Panc1 (cell line): ENCODE measurements around the gene ITGB6. TPM values are rescaled to one million over a fixed set of nuclear protein-coding genes. Genes with fewer than 3 reads are reported as not detected.
A peak's percentile ranks its signal among the peaks of the same experiment; 100 is the strongest.

Source experiments
- ATAC-seq: fragments of 200-7000 bp; cut with Tn5 transposase; 2 replicates; pipeline ENCODE4 v1.9.1; 2020; ENCODE audit warnings: mild to moderate bottlenecking, moderate library complexity
- BruUV-seq: library from RNA; stranded (reverse); fragments of 400-500 nt; replicated peaks from 2 replicates; lab custom pipeline; 2021; lab: Mats Ljungman, UMichigan
- CTCF ChIA-PET: fragments of 300-600 bp; sonication (Branson Sonifier 250); formaldehyde crosslinking; loops from one replicate; lab custom pipeline; 2022; ENCODE audit warnings: antibody characterized with exemption; lab: Charles Lee
- POLR2A ChIA-PET: fragments of 300-600 bp; sonication (Branson Sonifier 250); formaldehyde crosslinking; loops from one replicate; lab custom pipeline; 2022; ENCODE audit warnings: antibody characterized with exemption; lab: Charles Lee
- DNase-seq: peaks from one replicate; pipeline ENCODE4 v3.0.0-alpha.2; 2010; ENCODE audit warnings: low read depth, low spot score
- H3K27ac ChIP-seq: 2 replicates; pipeline ENCODE4 v1.5.1; 2011; ENCODE audit warnings: mild to moderate bottlenecking, low read length, inconsistent platforms
- H3K27me3 ChIP-seq: fragments of 200-500 bp; sonication (Bioruptor generic); 2 replicates; pipeline ENCODE4 v1.6.0; 2014; ENCODE audit warnings: low read length, inconsistent platforms; ENCODE audit not compliant: control insufficient read depth, insufficient read depth
- H3K36me3 ChIP-seq: fragments of 200-500 bp; sonication (Bioruptor generic); 2 replicates; pipeline ENCODE4 v1.5.1; 2014; ENCODE audit warnings: inconsistent platforms, mild to moderate bottlenecking, low read length, moderate library complexity; ENCODE audit not compliant: control insufficient read depth, insufficient read depth
- H3K4me1 ChIP-seq: 2 replicates; pipeline ENCODE4 v1.5.1; 2011; ENCODE audit warnings: inconsistent platforms, mild to moderate bottlenecking, low read length, moderate library complexity; ENCODE audit not compliant: control insufficient read depth, insufficient read depth
- H3K4me3 ChIP-seq, 2 experiments: 2 replicates each; pipeline ENCODE4 v1.5.1; 2011 to 2012; ENCODE audit warnings: low read depth in 2 of 2, low read length in 2 of 2, mild to moderate bottlenecking in 2 of 2, inconsistent platforms in 1 of 2, moderate library complexity in 1 of 2
- H3K9me3 ChIP-seq: fragments of 200-500 bp; sonication (Bioruptor generic); 2 replicates; pipeline ENCODE4 v1.5.1; 2014; ENCODE audit warnings: low read depth, mild to moderate bottlenecking, inconsistent platforms, low read length, moderate library complexity; ENCODE audit not compliant: control insufficient read depth, insufficient read depth
- CTCF ChIP-seq: fragments of 450-650 bp; IDR thresholded peaks from 2 replicates; pipeline ENCODE4 v1.5.1; 2017; ENCODE audit warnings: mild to moderate bottlenecking
- POLR2AphosphoS5 ChIP-seq: IDR thresholded peaks from 2 replicates; pipeline ENCODE4 v1.6.1; 2012; ENCODE audit warnings: mild to moderate bottlenecking, low read depth, low read length, moderate library complexity
- SIN3A ChIP-seq: IDR thresholded peaks from 2 replicates; pipeline ENCODE4 v1.6.1; 2012; ENCODE audit warnings: low read depth, mild to moderate bottlenecking, low read length, moderate library complexity, borderline replicate concordance; ENCODE audit not compliant: insufficient read depth
- TCF7L2 ChIP-seq: IDR thresholded peaks from 2 replicates; pipeline ENCODE4 v1.6.1; 2011; ENCODE audit warnings: mild to moderate bottlenecking, low read depth, low read length, inconsistent platforms
- in situ Hi-C: cut with HindIII; loops from 2 replicates; pipeline ENCODE4 v1.10.0; 2016; ENCODE audit warnings: low sequenced_read_pairs, low pct_unique_long_range_greater_than_20kb
- intact Hi-C: fragments of 100-400 bp; cut with micrococcal nuclease; formaldehyde crosslinking; loops from one replicate; pipeline ENCODE4 v1.10.0; 2022; ENCODE audit not compliant: unreplicated experiment
- total RNA-seq: library from RNA; stranded (reverse); gene quantifications from one replicate; pipeline ENCODE4 v1.2.1, GENCODE V29; 2021; ENCODE audit not compliant: unreplicated experiment
- TF ChIP-seq, protein P1 (sequence below), 2 experiments: IDR thresholded peaks; 2 replicates each; pipeline ENCODE4 v1.6.1; 2011 to 2012; ENCODE audit warnings: low read depth in 2 of 2, control low read depth in 1 of 2, low read length in 1 of 2, mild to moderate bottlenecking in 1 of 2, moderate library complexity in 1 of 2; ENCODE audit not compliant: insufficient read depth in 1 of 2

Gene ITGB6
- total RNA-seq, 1 experiment from 2014 or later = 0.08 TPM

- ChIA-PET POLR2A (no interaction called here), CTCF (no interaction called here)
- in situ Hi-C loops (no loop called here), intact Hi-C loops (no loop called here)
- no peak for ATAC-seq
- peaks cover 85% of the 10 kb centered on the region for H3K4me1 ChIP-seq
- H3K9me3 ChIP-seq = no peaks in the 10 kb centered on the region
- BruUV-seq = no TSS peak
- peak overlapping the region; percentile 83 for H3K27ac ChIP-seq
- H3K4me3 ChIP-seq = no peak overlapping the region
- no peak for DNase-seq
- TF ChIP-seq CTCF (no peak), POLR2AphosphoS5 (no peak), SIN3A (no peak), TCF7L2 (no peak)
- TF ChIP-seq, protein P1, sequence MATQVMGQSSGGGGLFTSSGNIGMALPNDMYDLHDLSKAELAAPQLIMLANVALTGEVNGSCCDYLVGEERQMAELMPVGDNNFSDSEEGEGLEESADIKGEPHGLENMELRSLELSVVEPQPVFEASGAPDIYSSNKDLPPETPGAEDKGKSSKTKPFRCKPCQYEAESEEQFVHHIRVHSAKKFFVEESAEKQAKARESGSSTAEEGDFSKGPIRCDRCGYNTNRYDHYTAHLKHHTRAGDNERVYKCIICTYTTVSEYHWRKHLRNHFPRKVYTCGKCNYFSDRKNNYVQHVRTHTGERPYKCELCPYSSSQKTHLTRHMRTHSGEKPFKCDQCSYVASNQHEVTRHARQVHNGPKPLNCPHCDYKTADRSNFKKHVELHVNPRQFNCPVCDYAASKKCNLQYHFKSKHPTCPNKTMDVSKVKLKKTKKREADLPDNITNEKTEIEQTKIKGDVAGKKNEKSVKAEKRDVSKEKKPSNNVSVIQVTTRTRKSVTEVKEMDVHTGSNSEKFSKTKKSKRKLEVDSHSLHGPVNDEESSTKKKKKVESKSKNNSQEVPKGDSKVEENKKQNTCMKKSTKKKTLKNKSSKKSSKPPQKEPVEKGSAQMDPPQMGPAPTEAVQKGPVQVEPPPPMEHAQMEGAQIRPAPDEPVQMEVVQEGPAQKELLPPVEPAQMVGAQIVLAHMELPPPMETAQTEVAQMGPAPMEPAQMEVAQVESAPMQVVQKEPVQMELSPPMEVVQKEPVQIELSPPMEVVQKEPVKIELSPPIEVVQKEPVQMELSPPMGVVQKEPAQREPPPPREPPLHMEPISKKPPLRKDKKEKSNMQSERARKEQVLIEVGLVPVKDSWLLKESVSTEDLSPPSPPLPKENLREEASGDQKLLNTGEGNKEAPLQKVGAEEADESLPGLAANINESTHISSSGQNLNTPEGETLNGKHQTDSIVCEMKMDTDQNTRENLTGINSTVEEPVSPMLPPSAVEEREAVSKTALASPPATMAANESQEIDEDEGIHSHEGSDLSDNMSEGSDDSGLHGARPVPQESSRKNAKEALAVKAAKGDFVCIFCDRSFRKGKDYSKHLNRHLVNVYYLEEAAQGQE (IDR thresholded peaks at IDR 0.05; ENCODE audit: insufficient read depth in 1 of 2, low read depth in 2 of 2, low read length in 1 of 2) = no peak
- no peaks in the 10 kb centered on the region for H3K36me3 ChIP-seq
- no peaks in the 10 kb centered on the region for H3K27me3 ChIP-seq
Observed at GRCh38 chr2:160223560-160223959, 23.5 kb upstream of the ITGB6 start.

GRCh38 chr2:160222546-160223283 is 22.6 kb upstream of the ITGB6 start:
- ChIA-PET POLR2A (no interaction called here), CTCF (no interaction called here)
- in situ Hi-C loops = no loop called here
- Histone ChIP-seq H3K9me3 (no peaks in the 10 kb centered on the region), H3K27ac (peak overlapping the region; percentile 83), H3K36me3 (no peaks in the 10 kb centered on the region), H3K4me3 (no peak overlapping the region), H3K27me3 (no peaks in the 10 kb centered on the region), H3K4me1 (peaks cover 77% of the 10 kb centered on the region)
- TF ChIP-seq POLR2AphosphoS5 (no peak), SIN3A (no peak), CTCF (no peak), TCF7L2 (no peak)
- TF ChIP-seq, protein P1 (IDR thresholded peaks at IDR 0.05; ENCODE audit: insufficient read depth in 1 of 2, low read depth in 2 of 2, low read length in 1 of 2) = no peak
- intact Hi-C loops = no loop called here
- BruUV-seq = no TSS peak
- no peak for DNase-seq
- no peak for ATAC-seq
